Measurements from ENCODE around the gene RMC1. TPM values are rescaled to one million over a fixed set of nuclear protein-coding genes. Genes with fewer than 3 reads are reported as not detected.

The RMC1 gene
- total RNA-seq, 4 donors from 2014 or later, result 16.6 to 20.2 (median 18.4) TPM

GRCh38 chr18:23580677-23581367 lies 77.5 kb downstream of the RMC1 start:
- TF ChIP-seq POLR2A (IDR thresholded peaks at IDR 0.05) (no peak), CTCF (IDR thresholded peaks at IDR 0.05) (no peak)
- Histone ChIP-seq H3K4me3 (no peak overlapping the region), H3K4me1 (peaks cover 33 to 75% (median 48%) of the 10 kb centered on the region in 3 donors), H3K36me3 (peaks cover 0 to 19% (median 0%) of the 10 kb centered on the region in 3 donors), H3K27me3 (no peaks in the 10 kb centered on the region), H3K9me3 (no peaks in the 10 kb centered on the region), H3K27ac (peak overlapping the region; percentile 32 to 76 (median 54))
- intact Hi-C loops (cut with DNase I), result no loop called here
- 55 to 77% methylated on average over 4 to 6 of the region's 6 CpGs for WGBS, 2 donors
- no peak for DNase-seq

Small RNA genes lying within 50 kb of the gene (small RNA-seq; reads per million reads assigned to genes)
- gene AC026634.1 (0 reads per million in 4 donors), gene RF00019 (0 reads per million in 4 donors)

Other genes starting within 250 kb of the RMC1 start
- 100 to 1,000 TPM in 1 of 4 donors, 10 to 100 TPM in 3; 58.4 to 140 (median 84.4) TPM for gene RIOK3, start 50.2 kb upstream of the RMC1 start, total RNA-seq
- 10 to 100 TPM; 16.9 to 73.7 (median 43.6) TPM for gene NPC1, start 83.0 kb downstream of the RMC1 start, total RNA-seq
- 10 to 100 TPM in 2 of 4 donors, 1 to 10 TPM in 2; 2.9 to 10.8 (median 9.2) TPM for gene ANKRD29, start 159.4 kb downstream of the RMC1 start, total RNA-seq
- gene LAMA3, start 185.9 kb downstream of the RMC1 start, total RNA-seq, result 10 to 100 TPM; 28.7 to 81.3 (median 44.8) TPM